Gastroesophageal sphincter (tissue), 3 donors: ENCODE data around the gene TEDC2.

Experiments
- POLR2A ChIP-seq, 2 donors: fragments of 450-650 bp; IDR thresholded peaks; one replicate each; pipeline ENCODE4 v1.6.1; 2017; ENCODE audit warnings: antibody characterized with exemption in 2 of 2, mild to moderate bottlenecking in 2 of 2, moderate library complexity in 1 of 2
- POLR2AphosphoS5 ChIP-seq: sonication (generic); formaldehyde crosslinking; IDR thresholded peaks from one replicate; pipeline ENCODE4 v1.6.1; 2017; ENCODE audit warnings: antibody characterized with exemption
- TF ChIP-seq, protein P1 (sequence below), 4 experiments: fragments of 200-600 bp in 2 of 4; fragments of 450-650 bp in 2 of 4; sonication (generic) in 1 of 4; IDR thresholded peaks; one replicate each; pipeline ENCODE4 v1.5.1; 2017 to 2019; ENCODE audit warnings: antibody characterized with exemption in 4 of 4, mild to moderate bottlenecking in 2 of 4, moderate library complexity in 2 of 4

DNA sequence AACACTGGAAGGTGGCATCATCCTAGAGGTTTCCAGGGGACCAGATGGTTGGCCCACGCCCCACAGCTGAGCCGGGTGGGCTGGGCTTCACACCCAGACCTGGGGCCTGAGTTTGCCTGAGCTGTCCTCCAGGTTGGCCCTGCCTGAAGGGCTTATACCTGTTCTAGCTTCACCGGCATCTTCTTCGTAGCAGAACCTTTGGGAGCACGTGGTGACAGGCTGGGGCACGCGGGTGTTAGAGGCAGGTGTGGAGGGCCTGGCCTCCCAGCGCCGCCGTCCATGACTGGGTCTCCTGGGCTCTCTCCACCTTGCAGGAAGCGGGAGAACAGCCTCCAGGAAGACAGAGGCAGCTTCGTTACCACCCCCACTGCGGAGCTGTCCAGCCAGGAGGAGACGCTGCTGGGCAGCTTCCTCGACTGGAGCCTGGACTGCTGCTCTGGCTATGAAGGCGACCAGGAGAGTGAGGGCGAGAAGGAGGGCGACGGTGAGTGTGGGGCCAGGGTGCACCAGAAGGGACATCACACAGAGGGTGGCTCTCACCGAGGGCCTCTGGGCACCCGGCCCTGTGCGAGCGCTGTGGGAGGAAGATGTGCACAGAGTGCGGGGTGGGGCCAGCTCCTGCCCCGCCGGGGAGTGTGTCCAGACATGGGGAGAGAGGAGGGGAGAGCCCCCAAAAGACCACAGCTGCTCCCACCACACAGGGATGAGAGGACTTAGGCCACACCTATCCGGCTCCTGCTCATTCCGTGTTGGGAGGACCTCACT lies 4.6 kb upstream of the TEDC2 start:
- TF ChIP-seq, protein P1, sequence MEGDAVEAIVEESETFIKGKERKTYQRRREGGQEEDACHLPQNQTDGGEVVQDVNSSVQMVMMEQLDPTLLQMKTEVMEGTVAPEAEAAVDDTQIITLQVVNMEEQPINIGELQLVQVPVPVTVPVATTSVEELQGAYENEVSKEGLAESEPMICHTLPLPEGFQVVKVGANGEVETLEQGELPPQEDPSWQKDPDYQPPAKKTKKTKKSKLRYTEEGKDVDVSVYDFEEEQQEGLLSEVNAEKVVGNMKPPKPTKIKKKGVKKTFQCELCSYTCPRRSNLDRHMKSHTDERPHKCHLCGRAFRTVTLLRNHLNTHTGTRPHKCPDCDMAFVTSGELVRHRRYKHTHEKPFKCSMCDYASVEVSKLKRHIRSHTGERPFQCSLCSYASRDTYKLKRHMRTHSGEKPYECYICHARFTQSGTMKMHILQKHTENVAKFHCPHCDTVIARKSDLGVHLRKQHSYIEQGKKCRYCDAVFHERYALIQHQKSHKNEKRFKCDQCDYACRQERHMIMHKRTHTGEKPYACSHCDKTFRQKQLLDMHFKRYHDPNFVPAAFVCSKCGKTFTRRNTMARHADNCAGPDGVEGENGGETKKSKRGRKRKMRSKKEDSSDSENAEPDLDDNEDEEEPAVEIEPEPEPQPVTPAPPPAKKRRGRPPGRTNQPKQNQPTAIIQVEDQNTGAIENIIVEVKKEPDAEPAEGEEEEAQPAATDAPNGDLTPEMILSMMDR (IDR thresholded peaks at IDR 0.05), result no peak
- no peak for TF ChIP-seq POLR2A (IDR thresholded peaks at IDR 0.05)
- TF ChIP-seq POLR2AphosphoS5, result no peak
